GM18870 (cell line): ENCODE measurements around the gene RAB3GAP2.
"Not testable (repeated sequence)": the region's sequence is repeated elsewhere in the genome, so short reads cannot be mapped to it uniquely, and the experiment has no call there.

Experiments used
- ATAC-seq: cut with Tn5 transposase; IDR thresholded peaks from one replicate; pipeline ENCODE4 v1.9.1; 2021; ENCODE audit warnings: moderate library complexity; ENCODE audit not compliant: unreplicated experiment

RAB3GAP2 gene

DNA sequence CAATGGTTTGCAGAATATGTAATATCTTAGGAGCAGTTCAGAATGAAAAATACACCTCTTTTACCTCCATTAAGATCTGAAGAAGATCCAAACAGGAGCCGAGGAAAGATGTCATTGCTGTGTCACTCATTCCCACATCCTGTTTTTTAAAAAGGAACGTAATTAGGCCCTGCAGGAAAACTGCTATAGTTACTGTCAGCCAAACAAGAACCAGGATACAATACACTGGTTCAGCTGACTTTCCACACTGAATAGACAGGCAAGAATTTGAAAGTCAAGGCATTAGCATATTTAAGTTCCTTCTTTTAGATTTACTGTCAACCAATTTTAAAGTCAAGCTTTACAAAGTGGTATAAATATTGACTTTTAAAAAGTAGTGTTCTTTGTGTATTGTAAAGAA lies 114.5 kb downstream of the RAB3GAP2 start:
- ATAC-seq = no peak

DNA sequence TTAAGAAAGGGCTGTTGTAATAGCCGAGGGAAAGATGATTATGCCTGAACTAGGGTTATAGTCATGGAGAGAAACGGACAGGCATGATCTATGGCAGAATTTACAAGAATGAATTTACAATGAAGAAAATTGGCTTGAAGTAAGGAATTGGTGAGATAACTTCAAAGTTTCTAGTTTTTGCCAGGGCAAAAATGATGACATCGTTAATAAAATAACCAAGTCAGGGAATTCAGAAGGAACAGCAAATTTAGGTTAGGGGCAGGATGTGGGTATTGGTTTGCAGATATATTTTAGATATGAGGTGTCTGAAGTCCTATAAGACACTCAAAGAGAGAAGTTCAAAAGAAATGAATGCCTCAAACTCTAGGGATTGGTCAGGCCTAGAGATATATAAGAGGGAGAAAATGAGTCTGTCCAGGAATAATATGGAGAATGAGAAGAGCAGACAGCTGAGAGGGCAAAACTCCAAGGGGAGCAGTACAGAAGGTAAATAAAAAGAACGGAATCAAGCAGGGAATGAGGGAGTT lies 115.6 kb downstream of the RAB3GAP2 start:
- ATAC-seq = no peak

DNA sequence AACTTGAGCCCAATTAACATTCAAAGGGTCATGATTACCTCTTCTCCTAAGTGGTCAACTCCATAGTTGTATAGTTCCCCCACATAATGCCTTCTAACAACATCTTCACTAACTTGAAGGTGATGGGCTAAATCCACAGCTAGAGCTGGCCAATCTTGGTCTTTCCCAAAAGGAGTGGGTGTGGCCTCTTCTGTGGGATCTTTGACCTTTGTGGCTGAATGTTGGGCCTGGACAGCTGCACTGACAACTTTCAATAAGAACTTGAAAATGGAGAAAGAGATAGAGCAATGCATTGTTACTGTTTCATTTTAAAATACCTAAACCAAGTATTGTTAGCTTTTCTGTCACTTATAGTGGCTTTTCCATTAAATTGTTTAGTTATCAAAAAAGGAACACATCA lies 119.1 kb downstream of the RAB3GAP2 start:
- ATAC-seq = no peak

DNA sequence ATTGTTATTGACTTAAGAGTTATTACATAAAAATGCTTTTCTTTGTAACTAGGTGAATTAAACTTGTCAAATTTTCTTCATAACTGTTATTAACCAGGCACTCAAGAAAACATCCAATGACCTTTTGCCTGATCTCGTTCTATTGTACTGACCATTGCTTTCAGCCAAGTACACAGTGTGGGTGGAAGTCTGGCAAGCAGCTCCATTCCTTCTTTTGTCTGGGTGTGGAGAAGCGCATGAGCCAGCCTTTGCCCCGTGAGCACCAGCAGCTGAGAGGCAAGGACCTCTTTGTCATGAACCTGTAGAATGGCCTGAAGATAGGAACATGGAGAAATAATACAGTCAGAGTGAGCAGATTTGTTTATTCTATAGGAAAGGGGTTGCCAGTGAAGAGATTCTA lies 120.8 kb downstream of the RAB3GAP2 start:
- ATAC-seq = no peak

DNA sequence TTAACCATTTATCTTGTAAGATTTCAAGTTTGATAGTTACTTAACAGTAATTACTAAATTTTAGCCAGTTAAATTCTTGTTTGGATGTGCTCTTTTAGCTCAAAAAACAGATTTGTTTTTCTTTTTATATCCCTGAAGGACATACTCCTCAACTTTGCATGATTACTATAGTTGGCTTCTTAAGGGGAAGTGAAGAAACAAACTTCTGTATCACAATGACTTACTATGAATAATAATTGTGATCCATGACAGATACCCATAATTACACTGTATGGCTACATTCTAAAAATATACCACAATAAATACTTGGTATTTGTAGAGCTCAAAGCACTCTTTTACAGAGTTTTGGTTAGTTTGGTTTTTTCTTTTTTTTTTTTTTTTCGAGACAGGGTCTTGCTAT lies 122.5 kb downstream of the RAB3GAP2 start:
- peak; percentile 61 for ATAC-seq

DNA sequence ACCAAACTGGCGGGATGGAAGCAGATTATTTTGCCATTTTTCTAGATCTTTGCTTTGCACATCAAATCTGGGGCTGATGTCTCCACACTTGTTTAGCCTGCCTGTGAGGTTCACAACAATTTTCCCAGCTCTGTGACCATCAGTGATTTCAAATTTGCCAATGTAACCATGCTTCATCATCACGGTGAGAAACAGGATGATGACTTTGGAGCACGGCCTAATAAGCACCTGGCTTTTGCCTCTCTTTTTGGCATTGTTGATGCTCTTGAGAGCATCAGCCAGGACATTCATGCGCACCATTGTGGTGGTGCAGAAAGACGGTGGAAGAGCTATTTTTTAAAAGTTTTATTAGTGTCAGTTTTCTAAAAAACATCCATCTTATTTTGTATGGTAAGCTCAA lies 128.2 kb downstream of the RAB3GAP2 start:
- no peak for ATAC-seq

DNA sequence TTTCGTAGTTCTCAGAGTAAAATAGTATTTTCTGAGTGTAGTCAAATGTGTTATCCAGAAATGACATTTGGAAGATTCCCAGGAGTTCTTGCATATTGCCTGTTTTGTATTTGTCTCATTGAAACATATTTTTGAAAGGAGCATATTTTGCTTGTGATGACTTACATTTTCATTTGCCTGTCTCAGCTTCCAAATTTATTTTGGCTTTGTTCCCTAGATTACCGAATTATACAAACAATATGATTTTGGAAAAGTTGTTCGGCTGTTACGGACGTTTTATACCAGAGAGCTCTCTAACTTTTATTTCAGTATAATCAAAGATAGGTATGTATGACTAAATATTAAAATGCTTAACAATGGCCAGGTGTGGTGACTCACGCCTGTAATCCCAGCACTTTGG lies 132.3 kb downstream of the RAB3GAP2 start:
- no peak for ATAC-seq

DNA sequence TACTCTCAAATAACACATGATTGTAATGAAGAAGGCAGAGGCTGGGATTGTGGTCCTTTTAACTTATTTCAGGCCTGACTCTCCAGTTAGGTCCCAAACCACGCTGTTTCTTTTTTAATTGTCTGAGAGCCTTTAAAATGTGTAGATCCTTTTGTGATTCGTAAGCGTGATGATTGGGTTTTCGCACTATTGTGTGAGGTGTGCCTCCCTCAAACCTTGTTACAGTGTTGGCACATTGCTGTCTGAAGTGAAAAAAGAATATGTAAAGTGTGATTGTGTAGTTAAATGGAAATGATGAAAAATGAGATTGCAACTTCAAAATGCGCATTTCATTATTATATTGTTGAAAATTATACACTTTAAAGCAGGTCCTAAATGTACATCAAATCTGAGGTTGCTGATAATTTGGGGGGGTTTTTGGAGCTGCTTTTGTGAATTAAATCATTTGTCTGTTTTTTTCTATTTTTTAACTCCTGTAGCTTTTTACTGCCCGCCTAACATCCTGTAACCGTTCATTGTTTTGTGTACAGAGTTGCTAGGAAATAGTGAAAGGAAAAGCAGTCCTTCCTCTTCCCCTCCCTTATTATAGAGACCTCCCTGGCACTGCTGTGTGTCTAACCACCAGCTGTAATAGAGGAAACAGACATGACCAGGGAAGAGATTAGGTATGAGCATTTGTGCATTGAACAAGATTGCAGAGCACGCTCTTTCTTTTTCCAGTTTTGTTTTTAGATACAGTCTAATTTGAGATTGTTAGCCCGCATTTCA lies 135.1 kb downstream of the RAB3GAP2 start:
- ATAC-seq = no peak

DNA sequence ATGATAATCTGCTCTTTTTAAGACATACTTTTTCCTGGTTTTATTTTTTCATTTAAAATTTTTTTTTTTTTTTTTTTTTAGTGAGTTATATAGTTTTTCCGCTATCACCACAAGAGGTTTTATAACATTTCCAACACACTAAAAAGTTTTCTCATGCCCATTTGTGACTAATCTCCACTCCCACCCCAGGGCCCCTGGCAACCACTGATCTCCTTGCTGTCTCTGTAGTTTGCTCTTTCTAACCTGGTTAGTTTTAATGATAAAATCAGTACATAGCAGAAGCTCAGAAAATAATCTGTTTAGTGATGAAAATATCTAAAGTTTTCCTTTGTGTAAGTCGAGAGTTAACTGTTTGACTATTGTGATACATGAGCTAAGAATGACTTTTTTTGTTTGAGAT lies 136.5 kb downstream of the RAB3GAP2 start:
- no peak for ATAC-seq

DNA sequence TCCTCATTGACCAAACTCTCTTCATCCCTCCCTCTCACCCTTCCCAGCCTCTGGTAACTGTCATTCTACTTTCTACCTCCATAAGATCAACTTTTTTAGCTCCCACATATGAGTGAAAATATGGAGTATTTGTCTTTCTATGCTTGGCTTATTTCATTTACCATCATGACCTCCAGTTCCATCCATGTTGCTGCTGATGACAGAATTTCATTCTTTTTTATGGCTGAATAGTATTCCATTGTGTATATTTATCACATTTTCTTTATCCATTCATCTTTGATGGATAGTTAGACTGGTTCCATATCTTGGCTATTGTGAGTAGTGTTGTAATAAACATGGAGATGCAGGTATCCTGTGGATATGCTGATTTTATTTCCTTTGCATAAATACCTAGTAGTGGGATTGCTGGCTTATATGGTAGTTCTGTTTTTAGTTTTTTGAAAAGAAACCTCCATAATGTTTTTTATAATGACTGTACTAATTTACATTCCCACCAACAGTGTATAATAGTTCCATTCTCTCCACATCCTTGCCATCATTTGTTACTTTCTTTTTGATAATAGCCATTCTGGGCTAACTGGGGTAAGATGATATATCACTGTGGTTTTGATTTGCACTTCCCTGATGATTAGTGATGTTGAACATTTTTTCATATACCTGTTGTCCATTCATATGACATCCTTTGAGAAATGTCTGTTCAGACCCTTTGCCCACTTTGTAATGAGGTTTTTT lies 142.6 kb downstream of the RAB3GAP2 start:
- no peak for ATAC-seq

DNA sequence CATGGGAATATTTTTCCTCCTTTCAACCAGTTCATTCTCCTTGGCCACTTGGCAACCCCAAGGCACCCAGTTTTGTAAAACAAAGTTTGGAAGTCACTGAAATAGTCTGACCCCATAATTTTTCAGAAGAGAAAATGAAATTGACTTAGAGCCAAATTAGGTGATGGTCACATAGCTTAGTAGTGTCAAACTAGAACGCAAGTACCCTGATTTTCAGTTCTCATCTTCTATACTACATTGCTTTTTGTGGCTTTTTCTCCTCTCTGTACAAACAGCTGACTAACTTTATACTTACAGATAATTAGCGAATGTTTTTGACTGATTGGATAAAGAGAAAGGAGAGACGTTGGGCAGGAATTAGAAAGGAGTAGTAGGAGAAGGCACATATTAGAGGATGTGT lies 145.2 kb downstream of the RAB3GAP2 start:
- ATAC-seq = no peak

DNA sequence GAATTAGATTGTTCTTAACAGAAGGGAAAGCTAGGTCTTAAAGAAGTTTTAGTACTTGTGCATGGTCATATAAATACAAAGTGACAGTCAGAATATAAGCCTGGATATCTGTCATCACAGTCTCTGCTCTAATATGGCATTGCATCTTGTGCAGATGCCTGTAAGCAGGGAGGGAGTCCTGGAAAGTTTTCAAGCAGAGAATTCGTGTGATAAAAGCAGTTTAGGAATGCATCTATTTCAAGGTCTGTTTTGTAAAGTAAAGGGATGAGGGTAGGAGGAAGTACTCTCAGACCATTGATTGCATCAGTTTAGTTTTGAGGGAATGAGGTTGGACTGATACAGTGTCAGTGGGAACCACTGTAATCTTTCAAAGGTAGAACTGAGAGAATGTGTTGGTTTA lies 147.7 kb downstream of the RAB3GAP2 start:
- ATAC-seq = no peak

DNA sequence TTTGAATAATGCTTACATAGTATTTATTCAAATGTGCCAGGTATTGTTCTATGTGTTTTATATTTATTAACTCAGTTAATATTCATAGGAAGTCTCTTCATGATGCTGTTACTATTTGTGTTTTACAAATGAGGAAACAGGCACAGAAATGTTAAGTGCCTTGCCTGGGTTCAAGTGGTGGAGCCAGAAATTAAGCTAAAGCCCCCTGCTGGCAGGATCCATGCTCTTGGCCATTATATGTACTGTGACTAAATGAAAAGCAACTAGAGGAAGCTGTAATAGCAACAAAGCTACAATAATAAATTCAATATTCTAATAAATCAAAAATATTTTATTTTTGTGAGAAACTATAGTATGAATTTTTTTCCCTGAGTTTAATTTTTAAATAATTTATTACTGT lies 148.4 kb downstream of the RAB3GAP2 start:
- ATAC-seq = no peak

DNA sequence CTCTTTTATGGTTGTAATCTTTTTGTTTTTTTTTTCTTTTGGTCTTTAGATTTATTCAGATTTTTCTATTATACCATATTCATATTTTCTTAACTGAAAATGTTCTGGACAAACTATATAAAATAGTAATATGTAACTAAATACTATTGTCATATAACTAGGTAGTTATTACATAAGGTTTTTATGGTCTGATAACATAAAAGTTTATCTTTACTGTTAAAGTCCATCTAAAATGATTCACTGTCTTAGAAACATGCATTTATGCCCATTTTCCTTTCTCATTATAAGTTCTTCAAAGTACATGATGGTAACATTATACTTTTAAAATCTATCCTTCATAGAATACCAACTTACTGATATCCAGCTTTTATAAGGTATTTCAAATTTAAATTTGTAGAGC lies 149.2 kb downstream of the RAB3GAP2 start:
- no peak for ATAC-seq

DNA sequence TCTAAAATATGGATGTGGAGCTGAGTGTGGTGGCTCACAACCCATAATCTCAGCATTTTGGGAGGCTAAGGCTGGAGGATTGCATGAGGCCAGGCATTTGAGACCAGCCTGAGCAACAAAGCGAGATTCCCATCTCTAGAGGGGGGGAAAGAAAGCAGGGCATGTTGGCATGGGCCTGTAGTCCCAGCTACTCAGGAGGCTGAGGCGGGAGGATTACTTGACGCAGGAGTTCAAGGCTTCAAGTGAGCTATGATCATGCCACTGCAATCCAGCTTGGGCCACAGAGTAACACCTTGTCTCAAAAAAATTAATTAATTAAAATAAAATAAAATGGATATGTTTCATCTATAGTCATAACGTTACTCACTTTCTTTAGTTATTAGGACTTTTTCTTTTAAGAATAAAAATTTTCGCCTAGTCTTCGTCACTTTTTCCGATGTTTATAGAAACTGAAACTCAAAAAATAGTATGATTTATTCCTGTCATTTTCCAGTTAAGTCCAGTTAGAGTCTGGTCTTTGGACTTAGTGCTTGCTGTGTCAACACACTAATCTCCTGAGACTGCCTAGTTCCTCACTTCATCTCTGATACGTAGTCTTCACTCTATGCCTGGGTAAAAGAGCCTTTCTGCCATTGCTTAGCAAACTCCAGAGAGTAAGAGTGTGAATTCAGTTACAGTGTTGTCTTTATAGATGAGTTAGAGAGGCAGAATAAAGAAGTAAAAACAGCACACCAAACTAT lies 150.3 kb downstream of the RAB3GAP2 start:
- ATAC-seq = no peak

DNA sequence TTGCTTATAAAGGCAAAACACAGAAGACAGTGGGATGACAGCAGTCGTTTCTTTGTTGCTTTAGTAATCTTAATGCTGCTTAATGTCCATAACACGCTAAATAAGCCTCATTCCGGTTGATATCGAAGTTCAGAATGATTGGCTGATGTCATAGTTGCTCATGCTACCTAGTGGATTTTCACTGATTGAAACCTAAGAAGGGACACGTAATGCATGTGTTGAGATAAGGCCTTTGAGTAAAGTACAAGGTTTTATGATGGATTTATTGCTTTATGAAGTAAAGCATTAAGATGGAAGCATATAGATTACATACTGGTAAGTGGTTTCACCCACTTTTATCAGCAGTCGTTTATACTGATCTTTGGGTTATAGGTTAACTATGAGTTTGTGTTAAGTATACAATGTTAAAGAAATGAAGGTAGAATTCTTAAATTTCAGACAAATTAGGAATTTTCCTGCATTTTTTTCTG lies 153.2 kb downstream of the RAB3GAP2 start:
- ATAC-seq = no peak

DNA sequence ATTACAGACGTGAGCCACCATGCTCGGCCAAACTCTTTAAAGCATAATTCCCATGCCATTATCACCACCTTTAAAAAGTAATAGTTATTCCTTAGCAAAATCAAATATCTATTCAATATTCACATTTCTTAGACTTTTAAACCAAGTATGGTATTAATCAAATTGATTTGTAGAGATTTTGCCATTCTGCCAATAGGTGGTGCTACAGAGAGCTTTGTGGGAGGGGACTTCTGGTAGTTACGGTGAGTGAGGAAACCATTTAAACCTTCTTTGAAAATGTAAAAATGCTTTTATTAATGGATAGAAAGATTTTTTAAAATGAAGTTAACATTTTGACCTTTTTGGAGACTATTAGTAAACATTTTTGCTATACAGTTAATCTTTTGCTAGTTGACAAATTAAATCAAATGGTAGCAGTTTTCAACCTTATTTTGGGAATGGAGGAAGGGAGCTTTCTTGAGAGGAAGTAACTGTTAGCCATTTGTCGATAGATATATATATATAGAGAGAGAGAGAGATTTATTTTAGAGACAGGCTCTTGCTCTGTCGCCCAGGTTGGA lies 159.0 kb downstream of the RAB3GAP2 start:
- ATAC-seq = no peak

DNA sequence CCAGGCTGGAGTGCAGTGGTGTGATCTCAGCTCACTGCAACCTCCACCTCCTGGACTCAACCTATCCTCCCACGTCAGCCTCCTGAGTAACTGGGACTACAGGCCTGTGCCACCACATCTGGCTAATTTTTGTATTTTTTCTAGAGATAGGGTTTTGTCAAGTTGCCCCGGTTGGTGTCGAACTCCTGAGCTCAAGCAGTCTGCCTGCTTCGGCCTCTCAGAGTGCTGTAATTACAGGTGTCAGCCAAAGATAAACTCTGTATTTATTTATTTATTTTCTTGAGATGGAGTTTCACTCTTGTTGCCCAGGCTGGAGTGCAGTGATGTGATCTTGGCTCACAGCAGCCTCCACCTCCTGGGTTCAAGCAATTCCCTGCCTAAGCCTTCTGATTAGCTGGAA lies 159.7 kb downstream of the RAB3GAP2 start:
- not testable (repeated sequence) for ATAC-seq

DNA sequence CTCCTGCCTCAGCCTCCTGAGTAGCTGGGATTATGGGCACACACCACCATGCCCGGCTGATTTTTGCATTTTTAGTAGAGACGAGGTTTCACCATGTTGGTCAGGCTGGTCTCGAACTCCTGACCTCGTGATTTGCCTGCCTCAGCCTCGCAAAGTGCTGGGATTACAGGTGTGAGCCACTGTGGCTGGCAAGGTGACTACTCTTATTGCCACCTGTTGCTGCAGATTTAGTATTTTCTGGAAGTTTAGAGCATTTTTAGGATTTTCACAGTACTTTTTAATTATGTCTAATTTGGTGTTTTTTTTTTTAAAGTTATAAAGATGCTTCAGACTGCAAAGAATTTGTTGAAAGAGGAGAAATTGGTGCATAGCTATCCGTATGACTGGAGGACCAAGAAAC lies 161.8 kb downstream of the RAB3GAP2 start:
- ATAC-seq = not testable (repeated sequence)

DNA sequence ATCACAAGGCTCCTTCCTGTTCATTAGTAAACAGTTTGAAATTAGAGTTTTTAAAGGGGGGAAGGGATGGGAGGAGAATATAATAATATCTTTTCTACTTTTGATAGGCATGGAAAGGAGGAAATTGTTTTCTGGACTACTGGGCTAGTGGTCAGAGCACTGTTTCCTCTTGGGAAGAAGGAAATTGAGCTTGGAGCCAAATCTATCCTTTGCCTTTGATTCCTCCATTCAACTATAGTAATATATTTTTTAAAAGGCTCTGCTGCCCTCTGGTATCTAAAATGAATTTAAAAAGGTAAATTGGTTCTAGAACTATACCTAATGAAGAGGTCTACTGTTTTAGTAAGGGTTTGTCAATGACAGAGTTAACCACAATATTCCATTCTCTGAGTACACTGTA lies 172.4 kb downstream of the RAB3GAP2 start:
- ATAC-seq = no peak
